ENCODE measurements around the gene MAFG.
A peak's percentile ranks its signal among the peaks of the same experiment; 100 is the strongest.

MAFG gene

DNA sequence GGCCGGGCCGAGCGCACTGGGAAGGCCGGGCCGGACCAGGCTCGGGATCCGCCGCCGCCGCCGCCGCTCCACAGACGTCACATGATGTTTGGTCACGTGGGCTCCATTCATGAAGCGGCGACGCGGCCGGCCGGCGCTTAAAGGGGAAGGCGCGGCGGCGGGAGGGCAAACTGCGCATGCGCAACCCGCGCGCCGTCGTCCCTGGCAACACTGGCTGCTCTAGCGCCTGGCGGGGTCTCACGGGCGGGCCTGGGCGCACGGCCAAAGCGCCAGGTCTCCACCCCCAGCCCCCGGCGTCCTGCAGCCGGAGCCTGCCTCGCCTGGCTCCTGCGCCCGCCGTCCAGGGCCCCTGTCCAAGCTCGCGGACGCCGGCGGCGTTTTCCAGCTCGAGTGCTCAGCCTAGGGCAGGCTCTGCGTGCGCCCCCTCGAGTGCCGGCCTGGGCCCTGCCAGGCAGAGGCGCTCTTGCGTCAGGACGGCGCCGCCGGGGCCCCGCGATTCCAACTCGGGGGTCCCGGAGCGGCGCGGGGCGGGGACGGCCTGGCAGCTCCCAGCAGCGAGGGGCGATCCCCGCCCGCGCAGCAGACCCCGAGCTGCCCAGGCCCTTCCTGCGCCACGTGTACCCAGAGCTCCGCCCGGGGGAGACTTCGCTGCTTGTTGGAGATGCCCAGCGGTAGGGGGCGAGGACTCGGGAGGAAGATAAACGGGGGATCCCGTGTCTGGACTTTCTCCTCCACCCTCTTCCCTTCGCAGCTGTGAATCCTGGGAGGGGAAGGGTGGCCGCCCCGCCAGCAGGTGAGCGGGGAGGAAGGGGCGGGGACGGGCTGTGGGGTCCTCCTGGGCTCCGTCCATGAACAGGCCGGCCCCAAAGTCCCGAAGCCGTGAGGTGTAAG is at the start of gene MAFG:
TSS of gene MAFG (minus strand) at position 83 of the 891 bp plus-strand sequence. CDS start 4,550 bp downstream, outside the sequence.
- Histone ChIP-seq H3K36me3 (ENCODE audit: low read depth) (peaks cover under 1% of the 10 kb centered on the region; the same call in 1 of the 2 replicates), H3K27ac (ENCODE audit: poor library complexity, severe bottlenecking) (peak within 1 kb of the TSS; percentile 90), H3K4me1 (ENCODE audit: insufficient read depth, poor library complexity, severe bottlenecking) (peaks cover 14% of the 10 kb centered on the region), H3K9me3 (ENCODE audit: severe bottlenecking) (no peaks in the 10 kb centered on the region), H3K27me3 (ENCODE audit: insufficient read depth, poor library complexity, severe bottlenecking) (no peaks in the 10 kb centered on the region), H3K4me3 (ENCODE audit: severe bottlenecking) (peak within 1 kb of the TSS; percentile 62)
- peak; percentile 19 for ATAC-seq (ENCODE audit: low read depth)
- DNase-seq (ENCODE audit: low spot score), result no peak
- TF ChIP-seq, protein P1, sequence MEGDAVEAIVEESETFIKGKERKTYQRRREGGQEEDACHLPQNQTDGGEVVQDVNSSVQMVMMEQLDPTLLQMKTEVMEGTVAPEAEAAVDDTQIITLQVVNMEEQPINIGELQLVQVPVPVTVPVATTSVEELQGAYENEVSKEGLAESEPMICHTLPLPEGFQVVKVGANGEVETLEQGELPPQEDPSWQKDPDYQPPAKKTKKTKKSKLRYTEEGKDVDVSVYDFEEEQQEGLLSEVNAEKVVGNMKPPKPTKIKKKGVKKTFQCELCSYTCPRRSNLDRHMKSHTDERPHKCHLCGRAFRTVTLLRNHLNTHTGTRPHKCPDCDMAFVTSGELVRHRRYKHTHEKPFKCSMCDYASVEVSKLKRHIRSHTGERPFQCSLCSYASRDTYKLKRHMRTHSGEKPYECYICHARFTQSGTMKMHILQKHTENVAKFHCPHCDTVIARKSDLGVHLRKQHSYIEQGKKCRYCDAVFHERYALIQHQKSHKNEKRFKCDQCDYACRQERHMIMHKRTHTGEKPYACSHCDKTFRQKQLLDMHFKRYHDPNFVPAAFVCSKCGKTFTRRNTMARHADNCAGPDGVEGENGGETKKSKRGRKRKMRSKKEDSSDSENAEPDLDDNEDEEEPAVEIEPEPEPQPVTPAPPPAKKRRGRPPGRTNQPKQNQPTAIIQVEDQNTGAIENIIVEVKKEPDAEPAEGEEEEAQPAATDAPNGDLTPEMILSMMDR (IDR thresholded peaks at IDR 0.05; ENCODE audit: poor library complexity, severe bottlenecking), result peak; percentile 50

DNA sequence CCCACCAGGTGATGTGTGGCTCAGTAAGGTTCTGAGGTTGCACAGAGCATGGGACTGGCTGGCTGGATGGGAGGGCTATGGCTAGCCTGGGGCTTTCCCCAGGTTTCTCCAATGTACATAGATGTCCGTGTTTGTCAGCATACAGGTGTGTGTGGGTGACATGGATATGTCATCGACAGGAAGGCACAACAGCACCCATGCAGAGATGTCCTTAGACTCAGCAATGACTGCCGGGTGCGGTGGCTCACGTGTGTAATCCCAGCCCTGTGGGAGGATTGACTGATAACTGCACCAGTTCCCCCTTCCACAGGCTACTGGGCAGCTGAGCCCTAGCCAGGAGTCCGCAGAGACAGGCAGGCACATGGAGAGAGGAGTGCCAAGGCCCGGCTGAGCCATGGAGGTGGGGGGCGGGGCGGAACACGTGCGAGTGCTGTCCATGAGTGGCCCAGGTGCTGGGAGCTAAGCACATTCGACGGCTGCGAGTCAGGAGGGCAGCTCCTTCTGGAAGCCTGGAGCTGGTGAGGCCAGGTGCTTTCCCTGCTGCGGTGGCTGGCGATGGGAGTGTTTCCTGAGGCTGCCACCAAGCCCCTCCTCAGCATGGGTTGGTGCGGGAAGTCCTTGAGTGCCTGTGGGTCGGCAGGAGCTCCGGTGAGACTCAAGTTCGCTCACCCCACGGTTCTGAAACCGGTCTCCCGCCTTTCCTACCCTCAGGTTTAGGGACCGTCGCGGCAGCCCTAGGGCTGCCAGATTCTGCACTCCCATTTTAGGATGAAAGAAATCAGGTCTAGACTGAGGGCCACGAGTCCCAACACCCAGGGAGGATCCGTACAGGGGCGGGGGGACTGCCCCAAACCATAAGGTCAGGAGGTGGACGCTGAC is 49.0 kb upstream of the MAFG start:
- peak overlapping the region; percentile 86 for H3K4me3 ChIP-seq (ENCODE audit: severe bottlenecking)
- peak; percentile 35; the same call in 2 of the 3 replicates for ATAC-seq (ENCODE audit: low read depth)
- peak; percentile 76 for DNase-seq (ENCODE audit: low spot score)
- H3K4me1 ChIP-seq (ENCODE audit: insufficient read depth, poor library complexity, severe bottlenecking), result no peaks in the 10 kb centered on the region
- no peaks in the 10 kb centered on the region for H3K27me3 ChIP-seq (ENCODE audit: insufficient read depth, poor library complexity, severe bottlenecking)
- TF ChIP-seq, protein P1 (IDR thresholded peaks at IDR 0.05; ENCODE audit: poor library complexity, severe bottlenecking), result no peak
- peak overlapping the region; percentile 63 for H3K27ac ChIP-seq (ENCODE audit: poor library complexity, severe bottlenecking)
- H3K9me3 ChIP-seq (ENCODE audit: severe bottlenecking), result peaks cover 9% of the 10 kb centered on the region
- H3K36me3 ChIP-seq (ENCODE audit: low read depth), result peaks cover 5% of the 10 kb centered on the region

DNA sequence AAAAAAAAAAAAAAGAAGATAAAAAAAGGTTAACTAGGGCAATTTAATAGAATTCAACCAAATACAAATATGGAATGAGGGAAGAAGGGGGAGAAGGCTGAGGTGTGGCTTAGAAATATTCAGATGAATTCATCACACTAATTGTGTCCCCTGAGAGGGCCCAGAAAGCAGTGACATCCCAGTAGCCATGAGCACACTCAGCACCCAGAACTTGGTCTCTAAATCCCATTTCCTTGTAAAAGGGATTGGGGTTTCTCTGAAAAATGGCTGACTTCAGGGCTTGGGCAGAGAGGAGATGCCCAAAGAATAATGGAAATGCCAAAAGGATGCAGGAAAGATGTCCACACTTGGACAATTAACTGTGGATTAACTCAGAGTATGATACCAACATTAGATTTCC is 45.9 kb upstream of the MAFG start:
- no peaks in the 10 kb centered on the region for H3K4me1 ChIP-seq (ENCODE audit: insufficient read depth, poor library complexity, severe bottlenecking)
- H3K36me3 ChIP-seq (ENCODE audit: low read depth), result no peaks in the 10 kb centered on the region
- no peak for DNase-seq (ENCODE audit: low spot score)
- TF ChIP-seq, protein P1 (IDR thresholded peaks at IDR 0.05; ENCODE audit: poor library complexity, severe bottlenecking), result no peak
- peaks cover 9% of the 10 kb centered on the region for H3K9me3 ChIP-seq (ENCODE audit: severe bottlenecking)
- no peak overlapping the region for H3K4me3 ChIP-seq (ENCODE audit: severe bottlenecking)
- H3K27me3 ChIP-seq (ENCODE audit: insufficient read depth, poor library complexity, severe bottlenecking), result no peaks in the 10 kb centered on the region
- no peak for ATAC-seq (ENCODE audit: low read depth)
- no peak overlapping the region for H3K27ac ChIP-seq (ENCODE audit: poor library complexity, severe bottlenecking)

DNA sequence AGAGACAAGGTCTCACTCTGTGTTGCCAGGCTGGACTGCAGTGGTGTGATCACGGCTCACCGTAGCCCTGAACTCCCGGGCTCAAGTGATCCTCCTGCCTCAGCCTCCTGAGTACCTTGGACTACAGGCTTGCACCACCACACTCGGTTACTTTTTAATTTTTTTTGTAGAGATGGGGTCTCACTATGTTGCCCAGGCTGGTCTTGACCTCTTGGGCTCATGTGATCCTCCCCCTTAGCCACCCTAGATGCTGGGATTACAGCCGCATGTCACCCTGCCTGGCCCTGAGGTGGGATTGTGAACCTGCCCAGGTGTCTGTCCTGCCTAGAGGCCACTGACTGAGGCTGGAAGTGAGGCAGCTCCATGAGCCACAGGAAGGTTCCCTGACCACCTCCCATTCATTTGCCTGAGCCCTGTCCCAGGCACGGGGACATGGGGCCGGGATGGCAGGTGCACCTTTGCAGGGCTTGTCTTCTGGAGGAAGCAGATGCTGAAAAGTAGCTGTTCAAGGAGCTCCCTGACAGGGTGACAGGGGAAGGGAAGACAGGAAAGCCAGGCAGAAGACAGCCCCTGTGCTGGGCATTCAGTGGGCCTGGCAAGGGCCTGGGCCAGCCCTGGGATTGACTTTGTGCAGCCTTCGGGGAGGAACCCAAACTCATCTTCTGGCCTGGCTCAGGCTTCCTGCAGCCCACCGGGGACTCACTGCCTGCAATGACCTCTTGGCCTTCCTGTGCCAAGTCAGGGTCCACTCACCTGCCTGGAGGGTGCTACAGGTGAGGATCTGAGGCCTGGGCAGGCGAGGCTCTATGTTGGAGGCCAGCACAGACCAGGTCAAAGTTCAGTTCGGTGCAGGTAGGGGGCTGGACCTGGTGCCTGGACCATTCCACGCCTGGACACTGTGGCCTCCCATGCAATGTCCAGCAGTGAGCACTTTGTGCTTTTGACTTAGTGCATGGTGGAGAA is 41.6 kb upstream of the MAFG start:
- Histone ChIP-seq H3K4me1 (ENCODE audit: insufficient read depth, poor library complexity, severe bottlenecking) (no peaks in the 10 kb centered on the region), H3K27ac (ENCODE audit: poor library complexity, severe bottlenecking) (no peak overlapping the region), H3K36me3 (ENCODE audit: low read depth) (no peaks in the 10 kb centered on the region), H3K4me3 (ENCODE audit: severe bottlenecking) (no peak overlapping the region), H3K9me3 (ENCODE audit: severe bottlenecking) (peaks cover 9% of the 10 kb centered on the region), H3K27me3 (ENCODE audit: insufficient read depth, poor library complexity, severe bottlenecking) (peaks cover under 1% of the 10 kb centered on the region)
- TF ChIP-seq, protein P1 (IDR thresholded peaks at IDR 0.05; ENCODE audit: poor library complexity, severe bottlenecking), result no peak
- DNase-seq (ENCODE audit: low spot score) (peak; percentile 44), ATAC-seq (ENCODE audit: low read depth) (no peak)
